Loucy (cell line): ENCODE data around the gene BRD2.

Source experiments
- H2AFZ ChIP-seq: fragments of 200-600 bp; sonication (generic); 2 replicates; pipeline ENCODE4 v1.6.0; 2016; ENCODE audit warnings: antibody characterized with exemption, mild to moderate bottlenecking, low read length, moderate library complexity
- H3F3A ChIP-seq: fragments of 200-600 bp; 2 replicates; pipeline ENCODE4 v1.6.0; 2016; ENCODE audit warnings: antibody characterized with exemption, low read depth, mild to moderate bottlenecking
- H3K27me3 ChIP-seq: fragments of 200-600 bp; sonication (generic); 2 replicates; pipeline ENCODE4 v1.6.1; 2014; ENCODE audit warnings: low read length, mild to moderate bottlenecking; ENCODE audit not compliant: insufficient read depth, poor library complexity, severe bottlenecking
- H3K36me3 ChIP-seq: fragments of 200-600 bp; sonication (generic); 2 replicates; pipeline ENCODE4 v1.6.1; 2016; ENCODE audit warnings: low read length; ENCODE audit not compliant: insufficient read depth
- H3K4me1 ChIP-seq: fragments of 200-600 bp; sonication (generic); 2 replicates; pipeline ENCODE4 v1.5.1; 2014; ENCODE audit warnings: low read length, mild to moderate bottlenecking; ENCODE audit not compliant: insufficient read depth, poor library complexity, severe bottlenecking
- H3K4me2 ChIP-seq: fragments of 200-600 bp; sonication (generic); 2 replicates; pipeline ENCODE4 v1.6.0; 2014; ENCODE audit warnings: antibody characterized with exemption, low read length, low read depth, mild to moderate bottlenecking; ENCODE audit not compliant: poor library complexity, severe bottlenecking
- H3K4me3 ChIP-seq: fragments of 200-600 bp; sonication (generic); 2 replicates; pipeline ENCODE4 v1.5.1; 2014; ENCODE audit warnings: low read length, mild to moderate bottlenecking, mixed read lengths; ENCODE audit not compliant: poor library complexity, severe bottlenecking
- H3K79me2 ChIP-seq: fragments of 200-600 bp; sonication (generic); 2 replicates; pipeline ENCODE4 v1.6.1; 2014; ENCODE audit warnings: low read length; ENCODE audit not compliant: insufficient read depth
- H3K9ac ChIP-seq: fragments of 200-600 bp; sonication (generic); 2 replicates; pipeline ENCODE4 v1.6.0; 2014; ENCODE audit warnings: mild to moderate bottlenecking, low read depth, low read length, moderate library complexity; ENCODE audit not compliant: poor library complexity, severe bottlenecking
- H3K9me2 ChIP-seq: fragments of 200-600 bp; sonication (generic); replicated peaks from 2 replicates; pipeline ENCODE4 v1.6.1; 2016; ENCODE audit warnings: low read depth, low read length, mixed read lengths
- H3K9me3 ChIP-seq: fragments of 200-600 bp; sonication (generic); 2 replicates; pipeline ENCODE4 v1.6.1; 2014; ENCODE audit warnings: mild to moderate bottlenecking, antibody characterized with exemption, low read length, low read depth; ENCODE audit not compliant: insufficient read depth
- H4K20me1 ChIP-seq: fragments of 200-600 bp; sonication (generic); 2 replicates; pipeline ENCODE4 v1.6.0; 2014; ENCODE audit warnings: antibody characterized with exemption, low read length, mild to moderate bottlenecking; ENCODE audit not compliant: insufficient read depth, poor library complexity, severe bottlenecking
- EZH2phosphoT487 ChIP-seq: fragments of 200-600 bp; IDR thresholded peaks from 2 replicates; pipeline ENCODE4 v1.6.1; 2018; ENCODE audit warnings: antibody characterized with exemption, mild to moderate bottlenecking, moderate library complexity, borderline replicate concordance
- TF ChIP-seq, protein P1 (sequence below): fragments of 200-600 bp; sonication (generic); conservative IDR thresholded peaks from 2 replicates; pipeline ENCODE4 v1.5.1; 2014; ENCODE audit warnings: mild to moderate bottlenecking, antibody characterized with exemption, low read length

The BRD2 gene

DNA sequence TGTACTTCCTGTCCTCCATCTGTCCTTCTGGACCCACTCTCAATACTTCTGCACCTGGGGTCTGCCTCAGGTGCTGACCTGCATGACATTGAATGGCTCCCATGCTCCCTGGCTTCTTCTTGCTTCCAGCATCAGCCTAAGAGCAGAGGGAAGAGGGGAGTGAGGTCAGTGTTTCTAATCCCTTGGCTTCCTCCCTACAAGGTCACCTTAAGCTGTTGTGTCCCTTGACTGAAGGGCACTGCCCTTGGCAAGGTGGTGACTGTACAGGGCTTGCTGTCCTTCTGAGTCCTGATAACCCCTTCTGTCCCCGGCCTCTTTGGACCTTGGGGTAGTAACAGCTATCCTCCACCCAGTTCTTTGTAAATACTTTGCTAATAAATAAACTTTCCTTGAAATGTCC is 37.2 kb upstream of the BRD2 start:
- Histone ChIP-seq H3K9ac (no peak overlapping the region), H4K20me1 (no peaks in the 10 kb centered on the region), H3F3A (no peaks in the 10 kb centered on the region), H3K9me2 (no peaks in the 10 kb centered on the region), H3K4me3 (no peak overlapping the region), H3K4me2 (no peak overlapping the region), H3K79me2 (no peaks in the 10 kb centered on the region), H3K27me3 (no peaks in the 10 kb centered on the region), H3K4me1 (no peaks in the 10 kb centered on the region), H3K9me3 (no peaks in the 10 kb centered on the region), H3K36me3 (no peaks in the 10 kb centered on the region), H2AFZ (no peak overlapping the region)
- no peak for TF ChIP-seq EZH2phosphoT487
- TF ChIP-seq, protein P1, sequence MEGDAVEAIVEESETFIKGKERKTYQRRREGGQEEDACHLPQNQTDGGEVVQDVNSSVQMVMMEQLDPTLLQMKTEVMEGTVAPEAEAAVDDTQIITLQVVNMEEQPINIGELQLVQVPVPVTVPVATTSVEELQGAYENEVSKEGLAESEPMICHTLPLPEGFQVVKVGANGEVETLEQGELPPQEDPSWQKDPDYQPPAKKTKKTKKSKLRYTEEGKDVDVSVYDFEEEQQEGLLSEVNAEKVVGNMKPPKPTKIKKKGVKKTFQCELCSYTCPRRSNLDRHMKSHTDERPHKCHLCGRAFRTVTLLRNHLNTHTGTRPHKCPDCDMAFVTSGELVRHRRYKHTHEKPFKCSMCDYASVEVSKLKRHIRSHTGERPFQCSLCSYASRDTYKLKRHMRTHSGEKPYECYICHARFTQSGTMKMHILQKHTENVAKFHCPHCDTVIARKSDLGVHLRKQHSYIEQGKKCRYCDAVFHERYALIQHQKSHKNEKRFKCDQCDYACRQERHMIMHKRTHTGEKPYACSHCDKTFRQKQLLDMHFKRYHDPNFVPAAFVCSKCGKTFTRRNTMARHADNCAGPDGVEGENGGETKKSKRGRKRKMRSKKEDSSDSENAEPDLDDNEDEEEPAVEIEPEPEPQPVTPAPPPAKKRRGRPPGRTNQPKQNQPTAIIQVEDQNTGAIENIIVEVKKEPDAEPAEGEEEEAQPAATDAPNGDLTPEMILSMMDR: no peak

DNA sequence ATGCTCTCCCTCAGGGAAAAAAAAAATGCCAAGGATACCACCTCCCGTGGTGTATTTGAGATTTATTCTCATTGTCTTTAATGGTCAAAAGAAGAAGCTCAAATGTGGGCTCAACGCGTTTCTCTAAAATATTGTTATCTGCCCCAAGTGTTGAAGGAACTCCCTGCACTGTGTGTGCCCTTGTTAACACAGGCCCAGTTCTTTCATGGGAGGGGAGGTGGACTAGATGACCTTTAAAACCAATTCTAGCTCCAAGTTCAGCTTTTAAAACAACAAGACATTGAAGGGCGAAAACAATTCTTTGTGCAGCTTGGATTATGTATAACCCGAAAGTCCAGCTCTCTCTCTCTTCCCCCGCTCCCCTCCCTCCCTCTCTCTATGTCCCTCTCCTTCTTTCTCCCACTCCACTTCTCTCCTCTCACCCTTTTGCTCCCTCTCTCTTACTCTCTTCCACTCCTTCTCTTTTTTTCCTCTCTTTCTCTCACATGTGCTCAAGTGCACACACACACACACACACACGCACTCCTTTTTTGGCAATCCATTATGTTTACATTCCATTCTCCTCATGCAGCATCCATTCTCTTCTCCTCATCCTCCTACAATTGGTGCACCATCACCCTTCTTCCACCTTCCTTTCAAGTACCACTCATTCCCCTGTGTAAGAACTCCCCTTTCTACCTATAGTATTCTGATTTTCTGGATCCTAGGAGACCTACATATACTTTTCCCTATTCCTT is 36.1 kb upstream of the BRD2 start:
- Histone ChIP-seq H3K27me3 (no peaks in the 10 kb centered on the region), H3K9me3 (no peaks in the 10 kb centered on the region), H3K4me3 (no peak overlapping the region), H3F3A (no peaks in the 10 kb centered on the region), H3K9me2 (no peaks in the 10 kb centered on the region), H4K20me1 (no peaks in the 10 kb centered on the region), H3K9ac (no peak overlapping the region), H3K36me3 (no peaks in the 10 kb centered on the region), H2AFZ (no peak overlapping the region), H3K79me2 (no peaks in the 10 kb centered on the region), H3K4me2 (no peak overlapping the region), H3K4me1 (no peaks in the 10 kb centered on the region)
- TF ChIP-seq, protein P1: no peak
- no peak for TF ChIP-seq EZH2phosphoT487

DNA sequence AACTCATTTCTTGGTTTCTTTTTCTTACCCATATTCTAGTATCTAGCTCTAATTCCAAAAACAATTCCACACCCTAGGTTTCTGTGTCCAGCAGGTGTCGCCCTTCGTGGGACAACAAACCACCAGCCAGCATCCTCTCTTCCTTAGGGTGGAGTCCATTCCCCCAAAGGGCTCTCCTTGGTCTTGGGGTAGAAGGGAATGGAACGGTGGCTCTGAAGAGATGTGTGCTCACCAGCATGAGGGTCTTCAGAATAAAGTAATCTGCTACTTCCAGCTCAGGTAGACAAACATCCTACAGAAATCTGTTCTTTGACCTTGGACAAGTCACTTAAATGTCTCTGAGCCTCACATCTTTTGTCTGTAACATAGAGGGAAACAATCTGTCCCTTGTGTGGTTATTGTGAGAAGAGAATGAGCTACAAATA is 34.7 kb upstream of the BRD2 start:
- no peak for TF ChIP-seq EZH2phosphoT487
- TF ChIP-seq, protein P1: peak; percentile 93
- Histone ChIP-seq H4K20me1 (no peaks in the 10 kb centered on the region), H3K79me2 (no peaks in the 10 kb centered on the region), H3F3A (no peaks in the 10 kb centered on the region), H3K9ac (no peak overlapping the region), H3K4me3 (no peak overlapping the region), H3K4me1 (no peaks in the 10 kb centered on the region), H3K4me2 (no peak overlapping the region), H3K9me2 (no peaks in the 10 kb centered on the region), H3K9me3 (no peaks in the 10 kb centered on the region), H2AFZ (no peak overlapping the region), H3K36me3 (no peaks in the 10 kb centered on the region), H3K27me3 (no peaks in the 10 kb centered on the region)
